Suppressor macrophage treated with lipopolysaccharide for 4 hours (primary cell): ENCODE data around the gene CDHR5.
A peak's percentile ranks its signal among the peaks of the same experiment; 100 is the strongest.

ENCODE experiments used
- DNase-seq: peaks from one replicate; pipeline ENCODE4 v3.0.0-alpha.2; 2020

The CDHR5 gene

DNA sequence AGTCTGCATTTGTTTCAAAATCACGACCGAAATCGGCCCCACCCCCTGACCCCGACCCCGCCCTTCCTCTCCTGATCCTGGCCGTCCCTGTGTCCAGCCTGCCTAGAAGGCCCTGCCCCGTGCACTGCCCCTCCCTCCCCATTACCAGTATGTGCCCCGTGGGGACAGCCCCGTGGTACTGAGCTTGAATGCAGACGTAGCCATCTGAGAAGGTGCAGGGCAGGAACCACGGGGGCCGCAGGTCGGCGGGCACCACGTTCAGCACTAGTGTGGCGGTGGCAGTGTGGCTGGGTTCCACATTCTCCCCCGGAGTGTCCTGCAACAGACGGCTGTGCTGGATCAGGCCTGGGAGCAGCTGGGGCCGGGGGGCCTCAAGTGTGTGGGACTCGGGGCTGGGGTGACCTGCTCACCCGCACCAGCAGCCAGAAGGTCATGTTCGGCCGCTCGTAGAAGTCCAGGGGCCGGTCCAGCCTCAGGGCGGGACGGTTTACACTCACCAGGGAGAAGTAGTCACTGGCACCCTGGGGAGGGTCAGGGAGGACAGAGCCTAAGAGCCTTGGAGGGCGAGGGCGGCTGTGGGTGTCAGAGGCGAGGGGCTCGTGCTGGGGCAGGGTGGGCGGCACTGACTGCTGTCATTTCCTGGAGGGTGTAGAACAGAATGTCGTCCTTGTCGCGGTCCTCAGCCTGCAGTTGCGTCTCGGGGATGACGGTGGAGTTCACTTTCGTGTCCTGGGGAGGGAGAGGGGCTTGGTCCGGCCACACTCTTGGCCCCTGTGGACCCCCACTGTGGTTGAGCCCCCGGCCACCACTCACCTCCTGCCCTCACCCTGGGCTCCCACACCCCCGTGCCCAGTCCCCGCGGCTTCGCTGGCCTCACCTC is 3.6 kb downstream of the CDHR5 start:
- DNase-seq = peak; percentile 31

DNA sequence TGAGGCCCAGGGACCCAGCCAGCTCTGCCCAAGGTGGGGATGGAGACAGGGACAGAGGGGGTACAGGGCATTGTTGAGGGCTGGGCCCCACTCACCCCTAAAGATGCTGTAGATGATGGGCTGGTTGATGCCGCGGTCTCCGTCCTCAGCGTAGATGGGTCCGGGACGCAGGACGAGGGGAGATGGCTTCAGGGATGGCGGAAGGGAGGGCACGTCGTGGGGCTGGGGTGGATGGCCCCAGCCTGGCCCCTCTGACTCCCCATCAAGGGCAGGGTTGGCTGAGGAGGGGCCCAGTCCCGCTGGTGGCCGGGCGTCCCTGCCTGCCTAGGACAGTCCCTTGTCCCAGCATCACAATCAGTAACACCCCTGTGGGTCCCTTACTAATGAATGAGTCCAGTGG is 4.6 kb downstream of the CDHR5 start:
- no peak for DNase-seq

DNA sequence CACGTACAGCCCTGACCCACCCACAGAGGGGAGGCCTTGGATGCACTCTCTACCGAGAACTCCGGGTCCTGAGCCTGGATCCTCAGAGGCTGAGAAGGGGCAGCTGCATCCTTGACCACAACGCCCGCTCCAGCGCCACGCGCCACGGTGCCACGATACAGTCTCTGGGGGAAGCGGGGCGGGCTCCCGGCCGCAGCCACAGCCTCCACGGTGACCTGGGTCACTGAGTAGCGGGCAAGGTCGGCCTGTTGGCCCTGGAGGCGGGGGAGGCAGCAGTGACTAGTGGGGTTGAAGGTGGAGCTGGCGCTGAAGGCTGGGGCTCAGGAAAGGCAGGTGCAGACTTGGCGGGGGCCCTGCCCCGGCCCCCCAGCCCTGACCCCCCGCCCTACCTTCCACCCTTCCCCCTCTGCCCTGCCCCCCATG is 5.1 kb downstream of the CDHR5 start:
- no peak for DNase-seq

DNA sequence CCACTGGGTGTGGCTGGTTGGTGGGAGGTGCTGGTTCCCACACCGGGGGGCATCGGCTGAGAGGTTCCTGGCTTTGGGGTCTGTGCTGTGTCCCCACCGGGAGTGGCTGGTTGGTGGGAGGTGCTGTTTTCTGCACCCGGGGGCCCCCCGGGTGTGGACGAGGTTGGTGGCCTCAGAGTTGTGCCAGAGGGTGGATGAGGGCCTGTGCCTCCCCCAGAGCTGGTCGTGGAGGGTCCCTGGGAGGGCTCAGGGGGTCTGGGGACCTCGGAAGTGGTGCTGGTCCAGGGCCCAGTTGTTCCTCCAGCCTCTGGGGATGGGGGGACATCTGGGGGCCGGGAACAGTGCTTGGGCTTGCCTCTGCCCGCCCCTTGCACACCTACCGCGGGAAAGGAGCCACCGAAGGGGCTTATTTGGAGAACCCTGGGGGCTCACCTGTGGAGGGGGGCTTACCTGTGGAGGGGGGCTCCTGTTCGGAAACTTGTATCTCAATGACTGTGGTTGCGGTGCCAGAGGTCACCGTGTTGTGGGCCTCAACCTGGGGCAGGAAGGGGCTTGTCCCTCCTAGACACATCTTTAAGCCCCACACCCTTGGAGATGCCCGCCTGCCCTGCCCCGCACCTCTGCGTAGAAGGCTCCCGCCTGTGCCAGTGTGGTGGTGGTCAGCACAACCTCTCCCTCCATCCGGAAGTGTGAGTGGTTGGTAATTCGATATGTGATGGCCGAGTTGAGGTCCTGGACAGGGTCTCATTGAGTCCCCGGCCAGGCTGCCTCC is 5.7 kb downstream of the CDHR5 start:
- DNase-seq = no peak

DNA sequence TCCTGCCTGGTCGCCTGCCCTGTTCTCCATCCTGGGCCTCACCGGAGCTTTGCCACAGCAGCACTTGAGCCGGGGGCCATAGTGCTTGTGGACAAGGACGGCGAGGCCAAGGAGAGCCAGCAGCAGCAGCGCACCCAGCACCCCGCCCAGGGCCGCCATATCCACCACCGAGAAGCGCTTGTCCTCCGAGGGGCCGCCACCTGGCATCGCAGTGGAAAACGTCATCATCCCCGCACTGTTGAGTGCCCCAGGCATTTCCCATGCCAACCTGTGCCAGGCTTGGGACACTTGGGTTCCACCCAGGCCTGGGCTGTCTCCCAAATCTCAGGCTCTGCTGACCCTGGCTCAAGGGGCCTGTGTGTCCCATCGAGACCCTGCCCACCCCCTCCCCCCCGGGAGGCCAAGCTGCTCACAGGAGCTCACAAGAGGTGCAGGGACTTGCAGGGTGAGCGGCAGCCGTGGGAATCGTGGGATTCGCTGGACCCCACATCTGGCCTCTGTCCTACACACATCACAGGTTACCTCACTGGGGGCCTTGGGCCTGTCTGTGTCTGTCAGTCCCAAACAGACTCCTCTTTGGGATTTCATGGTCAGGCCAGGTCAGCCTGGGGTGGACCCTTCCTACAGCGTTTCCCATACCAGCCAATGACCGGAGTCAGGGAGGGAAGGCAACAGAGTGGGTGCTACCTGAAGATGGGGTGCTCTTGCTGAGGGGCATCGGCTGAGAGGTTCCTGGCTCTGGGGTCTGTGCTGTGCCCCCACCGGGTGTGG is 6.7 kb downstream of the CDHR5 start:
- no peak for DNase-seq

DNA sequence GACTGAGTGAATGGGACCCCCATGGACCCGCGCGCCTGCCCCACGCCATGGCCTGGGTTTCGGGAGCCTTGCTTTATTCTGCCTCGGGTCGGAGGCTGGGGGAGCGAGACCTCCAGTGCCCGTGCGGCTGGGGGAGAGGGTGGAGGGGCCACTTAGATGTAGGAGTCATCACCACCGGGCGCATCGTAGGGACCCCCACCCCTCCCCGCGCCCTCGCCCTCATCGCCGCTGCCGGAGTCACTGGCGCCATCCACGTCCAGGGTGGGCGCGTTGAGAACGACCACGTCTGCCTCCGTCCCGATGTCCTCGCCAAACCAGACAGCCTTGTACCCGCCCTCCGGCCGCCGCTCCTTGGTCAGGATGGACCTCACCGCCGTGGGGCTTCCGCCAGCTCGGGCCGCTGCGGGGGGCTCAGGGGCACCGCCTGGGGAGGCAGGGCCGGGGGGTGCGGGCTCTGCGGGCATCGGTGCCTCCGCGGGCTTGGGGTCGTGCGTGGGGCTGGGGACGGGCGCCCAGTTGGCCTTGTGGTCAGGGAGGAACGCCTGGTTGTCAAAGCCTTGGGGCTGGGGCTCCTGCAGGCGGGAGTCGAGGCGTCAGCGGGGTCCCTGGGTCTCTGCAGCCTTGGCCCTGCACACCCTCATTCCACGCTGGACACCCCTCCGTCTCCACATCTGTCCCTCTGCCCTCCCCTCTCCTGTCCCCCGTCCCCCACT is 7.4 kb downstream of the CDHR5 start:
- no peak for DNase-seq

DNA sequence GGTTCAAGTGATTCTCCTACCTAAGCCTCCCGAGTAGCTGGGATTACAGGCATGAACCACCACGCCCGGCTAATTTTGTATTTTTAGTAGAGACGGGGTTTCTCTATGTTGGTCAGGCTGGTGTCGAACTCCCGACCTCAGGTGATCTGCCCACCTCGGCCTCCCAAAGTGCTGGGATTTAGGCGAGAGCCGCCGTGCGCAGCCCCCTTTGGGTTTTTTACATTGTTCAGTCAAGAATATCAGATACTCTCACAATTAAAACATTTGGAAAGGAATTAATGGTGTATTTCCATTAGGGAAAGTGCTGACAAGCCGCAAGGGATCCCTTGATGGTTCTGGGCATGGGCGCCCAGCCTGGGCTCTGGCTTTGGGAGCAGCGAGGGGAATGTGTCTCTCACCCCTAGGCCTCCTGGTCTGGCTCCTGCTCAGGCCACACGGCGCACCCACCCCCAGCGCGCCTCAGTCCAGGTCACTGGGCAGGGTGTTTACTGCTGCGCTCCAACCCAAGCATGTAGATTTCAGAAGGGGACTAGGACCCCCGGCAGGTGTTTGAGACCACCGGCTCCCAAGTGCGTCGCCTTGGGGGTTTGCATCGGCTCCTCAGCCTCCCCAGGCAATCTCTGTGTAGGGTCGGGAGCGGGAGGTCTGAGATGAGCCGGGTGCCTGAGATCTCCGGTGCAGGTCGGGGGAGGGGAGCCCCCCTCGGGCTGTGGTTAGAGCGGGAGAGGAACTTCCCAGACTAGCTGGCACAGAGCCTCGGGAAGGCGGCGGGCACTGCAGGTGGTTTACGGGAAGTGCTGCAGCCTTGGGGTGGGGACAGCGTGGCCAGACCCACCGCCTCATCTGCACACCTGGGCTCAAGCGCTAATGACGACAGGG is 8.2 kb downstream of the CDHR5 start:
- no peak for DNase-seq

DNA sequence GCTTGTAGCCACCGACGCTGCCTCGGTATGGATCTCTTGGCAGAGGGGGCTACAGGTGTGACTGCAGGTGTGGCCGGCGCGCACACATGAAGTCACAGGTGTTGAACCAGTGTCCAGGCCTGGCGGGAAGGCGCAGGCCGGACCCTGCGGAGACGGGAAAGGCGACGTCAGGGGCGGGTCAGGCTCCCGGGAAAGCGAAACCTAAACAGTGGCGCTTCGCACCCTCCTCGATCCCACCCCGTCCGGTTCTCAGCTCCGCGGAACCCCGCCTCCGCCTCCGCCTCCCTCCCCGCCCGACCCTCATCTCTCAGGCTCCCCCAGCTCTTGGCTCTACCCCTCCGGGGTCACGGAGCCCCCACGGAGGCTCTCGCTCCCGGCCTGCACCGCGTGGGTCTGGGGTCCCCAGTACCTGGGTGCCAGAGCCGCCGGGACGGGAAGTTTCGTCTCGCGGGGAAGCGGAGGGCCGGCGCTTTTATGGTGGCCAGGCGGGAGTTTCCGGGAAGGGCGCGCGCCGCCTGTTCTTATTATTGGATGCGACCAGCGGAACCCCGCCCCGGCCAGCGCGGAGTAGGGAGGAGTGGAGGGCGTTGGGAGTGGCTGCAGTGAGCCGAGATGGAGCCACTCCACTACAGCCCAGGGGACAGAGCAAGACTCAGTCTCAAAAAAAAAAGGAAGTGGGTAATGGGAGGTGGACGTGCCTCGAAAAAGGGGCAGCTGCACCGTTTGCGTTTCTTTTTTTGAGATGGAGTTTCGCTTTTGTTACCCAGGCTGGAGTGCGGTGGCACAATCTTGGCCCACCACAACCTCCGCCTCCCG is 9.0 kb downstream of the CDHR5 start, which contains the start of gene IRF7:
IRF7 (minus strand) TSS at position 447 of the 816 bp plus-strand sequence. CDS start 586 bp downstream, outside the sequence.
- DNase-seq = peak; percentile 99

DNA sequence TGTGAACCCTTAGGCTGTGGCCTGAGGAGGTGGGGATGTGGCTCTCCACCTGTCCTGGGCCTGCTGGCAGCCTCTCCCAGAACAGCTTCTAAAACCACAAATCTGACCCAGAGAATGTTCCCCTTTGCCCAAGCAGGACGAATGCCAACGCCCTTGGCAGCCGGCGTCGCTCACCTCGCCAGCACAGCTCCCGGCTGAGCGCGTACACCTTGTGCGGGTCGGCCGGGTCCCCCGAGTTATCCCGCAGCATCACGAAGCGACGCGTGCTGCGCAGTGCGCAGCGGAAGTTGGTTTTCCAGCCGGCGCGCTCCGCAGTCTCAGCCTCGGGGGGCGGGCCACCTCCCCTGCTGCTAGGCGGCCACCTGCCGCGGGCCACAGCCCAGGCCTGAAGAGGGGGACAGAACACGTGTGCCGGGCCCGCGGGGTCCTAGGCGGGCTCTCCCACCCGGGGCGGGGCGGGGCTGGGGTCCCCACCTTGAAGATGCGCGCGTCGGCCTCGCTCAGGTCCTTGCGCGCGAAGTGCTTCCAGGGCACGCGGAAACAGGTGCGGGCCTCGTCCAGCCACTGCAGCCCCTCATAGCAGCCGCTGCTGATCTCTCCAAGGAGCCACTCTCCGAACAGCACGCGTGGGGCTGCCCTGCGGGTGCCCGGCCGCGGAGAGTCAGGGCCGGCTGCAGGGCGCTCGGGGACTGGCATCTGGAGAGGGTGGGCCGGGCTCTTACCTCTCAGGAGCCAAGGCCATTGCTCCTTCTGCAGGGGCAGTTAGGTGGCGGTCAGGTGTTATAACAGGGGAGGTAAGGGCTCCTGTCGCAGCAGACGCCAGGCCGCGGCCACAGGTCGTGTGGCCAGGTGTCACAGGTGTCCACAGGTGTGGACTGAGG is 9.9 kb downstream of the CDHR5 start:
- DNase-seq = peak; percentile 19

DNA sequence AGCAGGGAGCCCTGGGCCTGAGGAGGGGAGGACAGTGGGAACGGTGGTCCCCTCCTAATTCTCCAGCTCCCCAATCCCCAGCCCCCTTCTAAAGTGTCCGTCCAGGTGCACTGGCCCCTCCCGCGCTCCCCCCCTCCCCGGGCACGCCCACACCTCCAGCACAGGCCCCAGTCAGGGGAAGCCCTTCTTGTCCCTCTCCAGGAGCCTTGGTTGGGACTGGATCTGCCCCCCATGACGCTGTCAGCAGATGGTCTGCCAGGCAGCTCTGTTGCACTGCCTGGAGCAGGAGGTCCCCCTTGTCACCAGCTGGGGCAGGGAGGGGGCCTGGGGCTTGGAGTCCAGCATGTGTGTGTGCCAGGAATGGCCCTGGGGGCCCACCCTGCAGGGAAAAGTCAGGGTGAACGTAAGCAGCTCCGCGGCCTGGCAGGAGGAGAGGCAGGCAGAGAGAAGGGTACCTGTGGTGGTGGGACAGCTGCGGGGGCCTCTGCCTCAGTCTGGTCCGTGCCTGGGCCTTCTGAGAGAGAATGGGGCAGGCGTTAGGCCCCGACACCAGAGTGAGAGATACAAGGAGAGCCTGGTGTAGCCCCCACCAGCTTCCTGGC is 10.6 kb downstream of the CDHR5 start:
- no peak for DNase-seq

DNA sequence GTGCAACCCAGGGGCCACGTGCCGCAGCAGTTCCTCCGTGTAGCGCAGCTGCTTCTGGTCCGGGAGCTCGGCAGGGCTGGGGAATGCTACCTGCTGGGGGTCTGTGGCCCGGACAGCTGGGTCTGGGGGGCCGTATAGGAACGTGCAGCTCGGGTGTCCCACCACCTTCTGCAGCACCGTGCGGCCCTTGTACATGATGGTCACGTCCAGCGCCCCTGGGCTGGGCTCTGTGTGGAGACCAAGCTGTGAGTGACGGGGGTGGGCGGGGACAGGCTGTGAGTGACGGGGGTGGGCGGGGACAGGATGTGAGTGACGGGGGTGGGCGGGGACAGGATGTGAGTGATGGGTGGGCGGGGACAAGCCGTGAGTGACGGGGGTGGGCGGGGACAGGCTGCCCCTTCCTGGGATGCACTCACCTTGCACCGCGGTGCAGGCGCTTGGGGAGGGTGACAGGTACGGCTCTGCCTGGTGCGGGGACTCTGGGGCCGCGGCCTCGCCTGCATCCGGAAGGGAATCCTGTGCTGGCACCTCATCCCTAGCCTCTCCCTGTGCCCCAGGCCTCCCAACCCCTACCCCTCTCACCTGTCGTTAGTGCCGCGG is 11.3 kb downstream of the CDHR5 start:
- DNase-seq = peak; percentile 84

DNA sequence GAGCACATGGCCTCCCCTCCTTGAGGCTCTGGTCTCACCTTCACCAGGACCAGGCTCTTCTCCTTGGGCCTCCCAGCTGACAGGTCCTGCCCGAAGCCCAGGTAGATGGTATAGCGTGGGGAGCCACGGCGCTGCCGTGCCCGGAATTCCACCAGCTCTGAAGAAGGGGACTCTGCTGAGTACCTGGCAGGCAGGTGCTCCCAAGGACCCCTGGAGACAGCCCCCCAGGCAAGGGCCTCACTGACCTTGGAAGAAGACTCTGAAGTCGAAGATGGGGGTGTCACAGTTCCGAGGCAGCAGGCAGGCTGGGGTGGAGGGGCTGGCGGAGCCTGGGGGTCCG is 11.8 kb downstream of the CDHR5 start:
- no peak for DNase-seq

DNA sequence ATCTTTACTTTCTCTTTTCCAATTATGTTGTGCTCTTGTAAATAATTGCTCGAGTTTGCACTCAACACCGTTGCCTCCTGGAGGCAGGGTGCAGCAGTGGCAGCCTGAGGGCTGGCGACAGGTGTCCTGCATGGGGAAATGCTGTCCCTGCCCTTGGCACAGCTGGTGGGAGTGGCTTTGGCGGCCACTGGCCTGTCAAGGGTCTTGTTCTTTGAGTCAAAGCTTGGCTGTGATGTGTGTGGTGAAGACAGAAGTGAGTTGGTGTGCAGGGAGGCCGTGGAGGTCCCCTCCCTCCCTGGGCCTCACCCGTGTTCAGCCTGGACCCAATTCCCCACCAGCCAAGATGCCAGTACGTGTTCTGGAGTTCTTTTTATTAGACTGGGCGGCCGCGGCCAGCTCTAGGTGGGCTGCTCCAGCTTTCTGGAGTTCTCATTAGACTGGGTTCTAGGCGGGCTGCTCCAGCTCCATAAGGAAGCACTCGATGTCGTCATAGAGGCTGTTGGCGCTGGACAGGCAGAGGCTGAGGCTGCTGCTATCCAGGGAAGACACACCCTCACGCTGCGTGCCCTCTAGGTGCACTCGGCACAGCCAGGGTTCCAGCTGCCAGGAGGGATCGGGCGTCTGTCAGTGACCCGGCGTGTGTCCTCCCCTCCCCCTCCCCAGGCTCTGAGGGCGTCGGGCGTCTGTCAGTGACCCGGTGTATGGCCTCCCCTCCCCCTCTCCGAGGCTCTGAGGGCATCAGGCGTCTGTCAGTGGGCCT is 12.4 kb downstream of the CDHR5 start:
- peak; percentile 44 for DNase-seq

DNA sequence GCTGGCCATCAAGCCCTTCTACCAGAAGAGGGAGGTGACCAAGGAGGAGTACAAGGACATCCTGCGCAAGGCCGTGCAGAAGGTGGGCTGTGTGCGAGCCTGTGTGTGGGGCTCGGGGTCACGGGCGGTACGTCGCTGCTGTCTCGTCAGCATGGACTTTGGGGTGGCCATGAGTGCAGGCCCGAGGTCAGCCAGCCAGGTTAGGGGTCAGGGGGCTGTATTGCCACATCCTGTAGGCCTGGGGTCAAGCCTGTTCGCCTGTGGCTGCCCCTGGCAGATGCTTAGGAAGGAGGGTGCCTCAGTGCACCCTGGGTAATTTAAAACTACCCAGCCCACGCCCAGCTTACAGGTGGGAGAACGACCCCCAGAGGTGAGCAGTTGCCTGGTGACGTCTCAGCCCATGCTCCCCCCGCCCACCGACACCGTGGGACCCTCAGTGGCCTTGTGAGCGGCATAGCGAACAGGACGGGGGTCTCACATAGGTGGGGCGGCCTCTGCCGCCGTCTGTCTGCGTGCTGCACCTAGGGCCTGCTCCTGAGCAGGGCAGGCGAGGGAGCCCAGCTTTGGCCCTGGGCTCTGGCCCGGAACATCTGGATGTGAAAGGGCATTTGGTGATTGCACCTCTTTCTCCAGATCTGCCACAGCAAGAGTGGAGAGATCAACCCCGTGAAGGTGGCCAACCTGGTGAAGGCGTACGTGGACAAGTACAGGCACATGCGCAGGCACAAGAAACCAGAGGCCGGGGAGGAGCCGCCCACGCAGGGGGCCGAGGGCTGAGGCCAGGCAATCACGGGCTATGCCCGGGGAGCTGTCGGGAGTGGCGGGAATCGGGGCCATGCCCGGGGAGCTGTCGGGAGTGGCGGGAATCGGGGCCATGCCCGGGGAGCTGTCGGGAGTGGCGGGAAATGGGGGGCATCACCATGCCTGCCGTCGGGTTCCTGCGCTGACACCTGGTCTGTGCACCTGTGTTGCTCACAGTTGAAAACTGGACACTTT is 13.5 kb downstream of the CDHR5 start:
- DNase-seq = no peak

DNA sequence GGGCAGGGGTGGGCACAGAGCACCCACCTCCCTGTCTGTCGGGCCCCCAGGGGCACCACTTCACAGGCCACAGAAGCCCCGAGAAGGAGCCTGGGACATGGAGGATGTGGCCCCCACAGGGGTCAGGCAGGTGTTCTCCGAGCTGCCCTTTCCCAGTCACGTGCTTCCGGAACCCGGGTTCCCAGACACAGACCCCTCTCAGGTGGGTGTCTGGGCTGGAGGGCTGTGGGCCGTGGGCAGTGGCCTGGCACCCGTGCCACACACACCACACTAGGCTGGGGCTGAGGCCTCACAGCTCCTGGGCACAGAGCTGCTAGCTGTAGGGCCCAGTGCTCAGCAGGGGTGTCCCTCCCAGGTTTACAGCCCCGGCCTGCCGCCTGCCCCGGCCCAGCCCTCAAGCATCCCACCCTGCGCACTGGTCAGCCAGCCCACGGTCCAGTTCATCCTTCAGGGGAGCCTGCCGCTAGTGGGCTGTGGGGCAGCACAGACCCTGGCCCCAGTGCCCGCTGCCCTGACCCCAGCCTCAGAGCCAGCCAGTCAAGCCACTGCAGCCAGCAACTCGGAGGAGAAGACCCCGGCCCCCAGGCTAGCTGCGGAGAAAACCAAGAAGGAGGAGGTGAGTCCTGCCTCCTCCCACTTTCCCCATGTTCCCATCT is 14.5 kb downstream of the CDHR5 start:
- DNase-seq = no peak

DNA sequence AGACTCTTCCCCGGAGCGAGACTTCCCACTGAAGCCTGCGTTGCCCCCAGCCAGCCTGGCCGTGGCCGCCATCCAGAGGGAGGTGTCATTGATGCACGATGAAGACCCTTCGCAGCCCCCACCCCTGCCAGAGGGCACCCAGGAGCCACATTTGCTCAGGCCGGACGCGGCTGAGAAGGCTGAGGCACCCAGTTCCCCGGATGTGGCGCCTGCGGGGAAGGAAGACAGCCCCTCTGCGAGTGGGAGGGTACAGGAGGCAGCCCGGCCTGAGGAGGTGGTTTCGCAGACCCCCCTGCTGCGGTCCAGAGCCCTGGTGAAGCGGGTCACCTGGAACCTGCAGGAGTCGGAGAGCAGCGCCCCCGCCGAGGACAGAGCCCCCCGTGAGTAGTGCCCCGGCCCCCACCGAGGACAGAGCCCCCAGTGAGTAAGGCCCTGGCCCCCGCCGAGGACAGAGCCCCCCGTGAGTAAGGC is 15.4 kb downstream of the CDHR5 start:
- no peak for DNase-seq
